NCI-H1417 (cell line): ENCODE measurements around the gene MMAB.

Experiments
- DNase-seq, 3 experiments: peaks; one replicate each; lab custom pipeline; 2025; lab: John Stamatoyannopoulos, UW

MMAB gene

DNA sequence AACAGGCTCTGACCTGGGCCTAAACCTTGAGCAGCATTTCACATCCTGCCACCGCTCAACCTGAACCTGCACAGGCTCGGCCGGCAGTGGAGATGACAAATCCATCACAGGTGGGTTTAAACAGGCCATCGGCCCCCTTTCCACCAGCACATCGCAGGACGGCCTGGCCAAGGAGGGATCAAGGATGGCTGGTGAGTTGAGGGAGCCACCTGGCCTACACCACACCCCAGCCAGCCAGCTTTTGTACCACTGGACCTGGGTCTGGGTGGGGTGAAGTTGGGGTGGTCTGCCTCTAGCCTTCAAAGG, 14.2 kb downstream of the MMAB start:
- DNase-seq, result no peak

DNA sequence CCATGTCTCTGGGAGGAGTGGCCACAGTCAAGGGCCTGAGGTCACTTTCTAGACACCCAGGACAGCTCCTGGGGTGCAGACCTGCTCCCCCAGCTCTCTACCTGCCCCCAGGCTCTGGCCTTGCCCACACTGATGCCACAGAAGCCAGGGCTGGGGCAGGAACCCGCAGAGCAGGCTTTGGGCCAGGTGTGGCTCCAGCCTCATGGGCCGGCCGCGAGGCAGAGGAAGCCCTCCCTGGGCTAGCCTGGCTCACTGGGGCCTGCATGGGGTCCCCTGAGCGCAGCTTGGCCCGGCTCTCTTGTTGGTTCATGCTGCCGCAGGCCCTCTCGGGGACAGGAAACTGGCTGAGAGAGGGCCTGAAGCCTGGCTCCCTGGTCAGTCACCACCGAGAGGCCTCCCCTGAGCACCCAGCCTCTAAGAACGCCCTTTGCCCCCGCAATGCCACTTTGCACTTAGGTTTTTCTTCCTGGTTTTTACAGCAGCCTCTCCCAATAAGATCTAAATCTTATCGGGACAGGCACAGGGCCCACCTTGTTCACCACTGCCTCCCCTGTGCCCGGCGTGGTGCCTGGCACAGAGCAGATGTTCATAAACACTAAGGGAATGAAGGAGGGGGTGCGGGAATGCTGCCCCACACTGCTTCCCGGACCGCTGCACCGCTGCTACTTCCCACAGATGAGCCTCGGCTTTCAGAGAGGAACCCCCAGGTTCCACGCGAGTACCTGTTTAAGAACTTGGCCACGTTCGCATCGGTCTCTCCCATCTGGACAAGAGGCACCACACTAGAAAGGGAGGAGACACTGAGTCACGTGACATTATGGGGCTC, 14.7 kb downstream of the MMAB start:
- DNase-seq, result no peak

DNA sequence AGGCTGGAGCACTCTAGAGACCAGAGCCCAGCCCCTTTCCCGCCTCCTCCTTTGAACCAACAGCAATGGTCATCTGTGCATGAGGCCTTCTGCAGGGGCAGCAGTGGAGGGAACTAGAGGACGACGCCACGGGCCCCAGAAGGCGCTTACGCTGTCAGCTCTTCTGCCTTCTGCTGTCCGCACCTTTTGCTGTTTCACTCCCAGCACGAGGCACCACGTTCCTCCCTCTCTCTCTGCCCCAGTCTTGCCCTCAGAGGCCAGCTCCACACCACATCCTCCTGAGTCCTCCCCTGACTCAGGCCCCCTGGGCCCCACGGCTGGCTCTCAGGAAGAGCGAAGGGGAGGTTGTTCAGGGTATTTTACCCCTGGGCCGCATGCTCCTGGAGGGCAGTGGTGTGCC, 15.5 kb downstream of the MMAB start:
- DNase-seq, result no peak

DNA sequence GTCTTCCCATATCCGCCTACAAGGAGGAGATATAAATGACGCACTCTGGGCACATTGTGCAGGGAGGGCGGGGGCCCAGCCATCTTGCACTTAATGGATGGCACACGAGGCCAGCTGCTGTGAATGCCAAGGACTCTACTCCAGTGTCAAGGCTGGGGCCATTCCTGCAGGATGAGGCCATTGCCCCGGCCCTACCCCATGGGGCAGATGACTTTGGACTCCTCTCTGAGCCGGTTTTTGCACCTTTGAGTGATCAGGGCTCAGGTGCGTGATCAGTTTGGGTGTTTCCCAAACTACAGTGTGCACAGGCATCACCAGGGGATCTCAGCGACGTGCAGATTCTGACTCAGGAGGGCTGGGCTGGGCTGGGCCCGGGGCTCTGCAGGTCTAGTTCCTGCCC, 16.1 kb downstream of the MMAB start:
- no peak for DNase-seq

DNA sequence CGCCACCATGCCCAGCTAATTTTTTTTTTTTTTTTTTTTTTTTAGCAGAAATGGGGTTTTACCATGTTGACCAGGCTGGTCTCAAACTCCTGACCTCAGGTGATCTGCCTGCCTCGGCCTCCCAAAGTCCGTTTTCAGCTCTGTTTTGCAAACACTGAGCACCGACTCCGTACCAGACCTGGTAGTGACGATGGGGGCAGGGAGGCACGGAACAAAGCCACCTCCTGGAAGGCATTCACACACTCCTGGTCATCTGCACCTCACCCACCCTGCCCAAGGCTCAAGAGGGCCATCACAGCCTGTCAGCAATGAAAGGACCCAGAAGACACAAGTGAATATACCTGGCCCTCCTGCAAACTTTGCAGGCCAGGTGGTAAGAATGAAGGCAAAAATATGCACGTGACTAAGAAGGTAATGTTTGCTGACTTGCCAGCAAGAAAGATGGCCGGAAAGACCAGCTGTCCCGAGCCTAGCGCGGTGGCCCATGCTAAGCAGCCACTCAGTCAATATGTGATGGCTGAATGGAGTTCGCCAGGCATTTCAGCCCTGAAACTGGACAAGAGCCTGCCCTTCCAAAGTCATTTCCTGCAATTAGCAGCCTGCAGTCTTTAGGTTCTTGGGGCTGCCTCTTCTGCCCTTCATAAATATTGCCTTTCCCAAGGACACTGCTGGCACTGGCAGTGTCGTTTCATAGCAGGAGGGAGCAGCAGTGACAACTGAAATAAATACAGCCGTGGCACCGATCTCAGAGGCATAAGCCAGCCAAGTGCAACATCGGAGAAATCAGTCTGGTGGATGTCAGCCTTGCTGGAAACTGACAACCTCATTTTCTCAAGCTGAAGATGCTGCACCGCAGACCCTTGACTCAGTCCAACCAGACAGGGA, 17.6 kb downstream of the MMAB start:
- DNase-seq, result no peak

DNA sequence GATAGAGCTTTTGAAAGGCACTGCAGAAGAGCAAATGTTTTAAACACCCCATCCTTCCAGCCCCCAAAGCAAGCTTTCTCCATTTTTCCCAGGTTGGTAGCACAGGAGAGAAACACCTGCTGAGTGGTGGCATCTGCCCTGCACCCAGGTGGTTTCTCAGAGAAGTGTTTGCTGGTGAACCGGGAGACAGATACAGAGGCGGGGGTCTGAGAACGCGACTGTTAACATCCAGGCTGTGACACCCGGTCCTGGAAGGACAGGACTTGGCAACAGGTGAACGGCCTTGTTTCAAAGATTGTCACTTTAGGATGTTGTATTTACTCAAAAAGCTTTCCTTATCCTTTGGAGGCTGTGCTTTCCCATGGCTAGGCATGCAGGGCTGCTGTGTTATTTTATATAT, 18.5 kb downstream of the MMAB start:
- peak in 1 of 3 experiments; percentile 52 for DNase-seq

DNA sequence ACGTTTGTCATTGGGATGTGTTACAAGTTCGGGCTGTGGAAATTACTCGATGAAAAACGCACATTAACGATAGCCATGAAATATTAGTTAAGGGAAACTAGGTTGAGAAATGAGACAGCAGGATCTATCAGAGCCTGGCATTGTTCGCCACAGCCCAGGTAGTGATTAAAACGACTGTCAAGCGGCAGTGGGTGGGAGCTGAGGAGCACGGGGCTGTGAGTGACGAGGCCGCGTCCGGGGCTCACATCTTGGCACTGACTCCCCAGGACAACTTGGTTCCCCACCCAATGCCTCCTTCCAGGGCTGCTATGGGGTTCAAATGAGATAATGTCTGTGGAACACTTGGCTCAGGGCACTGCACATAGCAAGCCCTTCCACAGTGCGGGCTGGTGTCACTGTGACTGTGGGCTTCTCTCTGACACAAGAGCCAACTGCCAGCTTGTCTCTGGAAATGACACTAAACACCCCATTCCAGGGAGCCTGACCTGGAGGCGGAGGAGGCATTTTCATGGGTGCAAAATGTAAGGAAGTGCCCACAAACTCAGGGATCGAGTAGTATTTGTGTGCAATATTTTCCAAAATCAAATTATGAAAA, 19.3 kb downstream of the MMAB start:
- peak in 1 of 3 experiments; percentile 50 for DNase-seq

DNA sequence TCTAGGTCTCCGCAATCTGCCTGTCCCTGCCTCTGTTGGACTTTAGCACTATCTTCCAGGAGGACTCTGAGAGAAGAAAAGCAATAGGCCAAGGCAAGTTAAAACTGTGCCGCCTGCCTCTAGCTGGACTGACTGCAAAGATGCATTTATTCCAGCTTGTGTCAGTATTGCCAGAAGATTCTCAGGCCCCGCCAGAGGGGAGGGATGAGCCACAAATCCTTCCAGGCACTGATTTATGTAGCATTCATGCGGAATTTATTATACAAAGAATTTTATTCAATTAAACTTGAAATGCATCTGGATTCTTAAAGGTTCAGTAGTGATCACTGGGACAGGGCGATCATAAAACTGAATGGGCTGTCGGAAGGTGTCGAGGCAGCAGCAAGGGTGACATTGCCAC, 19.8 kb downstream of the MMAB start:
- DNase-seq, result no peak

DNA sequence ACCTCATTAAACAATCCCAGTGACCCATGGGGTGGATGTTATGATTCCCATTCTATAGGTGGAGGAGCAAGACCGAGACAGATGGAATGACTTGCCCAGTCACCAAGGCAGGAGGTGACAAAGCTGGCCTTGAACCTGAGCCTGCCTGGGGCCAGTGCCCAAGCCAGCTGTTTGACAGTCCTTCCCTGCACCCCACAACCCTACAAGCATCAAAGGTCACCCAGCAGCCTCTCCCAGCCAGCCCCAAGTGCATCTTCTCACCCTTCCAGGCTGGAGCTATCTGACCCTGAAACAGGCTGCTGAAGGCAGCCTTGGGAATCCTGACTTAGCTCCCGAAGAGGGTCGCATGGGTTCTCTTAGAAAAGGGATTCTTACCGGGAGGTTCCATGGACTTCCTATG, 20.3 kb downstream of the MMAB start:
- DNase-seq, result no peak

DNA sequence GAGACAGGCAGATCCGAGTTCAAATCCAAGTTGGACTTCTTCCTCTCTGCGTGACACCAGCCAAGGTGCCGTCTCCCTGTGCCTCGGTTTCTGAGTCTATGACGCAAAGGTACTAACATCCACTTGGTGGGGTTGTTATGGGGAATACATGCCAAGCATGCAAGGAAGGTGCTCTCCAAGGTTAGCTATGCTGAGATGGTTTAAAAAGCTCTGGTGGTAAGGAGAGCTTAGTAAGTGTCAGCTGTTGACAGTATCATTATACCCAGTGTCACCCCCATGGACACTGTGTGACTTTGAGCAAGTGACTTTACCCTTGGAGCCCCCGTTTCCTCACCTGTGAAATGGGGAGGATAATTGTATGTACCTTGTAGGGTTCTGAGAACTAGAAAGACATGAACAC, 22.2 kb downstream of the MMAB start:
- no peak for DNase-seq

DNA sequence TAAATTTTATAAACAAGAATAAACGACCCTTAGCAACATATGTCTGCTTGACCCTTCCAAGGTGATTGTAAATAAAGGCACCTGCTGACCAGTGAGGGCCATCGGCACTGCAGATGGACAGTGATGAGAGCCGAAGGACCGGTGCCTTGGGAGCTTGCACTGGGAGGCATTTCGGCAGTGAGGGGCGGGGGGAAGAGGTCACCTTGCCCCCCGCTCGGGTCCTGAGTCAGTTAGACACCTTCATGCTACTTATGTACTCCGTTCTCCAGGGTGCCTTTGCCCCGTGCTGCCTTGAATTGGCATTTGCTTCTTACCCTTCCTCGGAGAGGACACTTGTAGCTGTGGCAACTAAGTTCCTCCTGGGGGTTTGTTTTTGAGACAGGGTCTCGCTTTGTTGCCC, 23.0 kb downstream of the MMAB start:
- peak in 1 of 3 experiments; percentile 56 for DNase-seq

DNA sequence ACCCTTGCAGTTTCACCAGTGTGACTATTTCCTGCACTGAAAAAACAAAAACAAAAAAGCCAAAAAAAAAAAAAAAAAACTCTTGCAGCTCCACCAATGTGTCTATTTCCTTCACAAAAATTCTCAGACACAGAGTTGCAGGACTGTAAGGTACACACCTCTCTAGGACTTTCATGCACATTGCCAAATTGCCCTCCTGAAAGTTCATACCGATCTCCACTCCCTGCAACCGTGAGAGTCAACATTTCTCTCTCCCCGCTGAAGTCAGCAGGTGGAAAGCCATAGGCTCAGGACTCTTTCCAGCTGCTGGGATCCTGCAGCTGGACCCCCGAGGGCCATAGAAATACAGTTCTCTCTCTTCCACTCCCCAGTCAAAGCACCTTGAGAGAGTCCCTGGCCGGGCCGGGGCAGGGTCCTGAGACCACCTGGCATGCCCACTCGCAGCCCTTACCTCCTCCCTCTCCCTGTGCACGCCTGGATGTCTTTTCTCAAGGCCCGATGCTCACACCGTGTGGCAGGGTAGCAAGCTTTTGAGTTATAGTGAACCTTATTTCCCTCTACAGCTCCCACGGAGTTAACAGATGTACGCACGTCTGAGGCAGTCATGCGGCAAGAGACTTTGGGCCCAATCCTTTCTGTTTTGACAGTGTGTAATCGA, 23.6 kb downstream of the MMAB start:
- DNase-seq, result peak in 2 of 3 experiments; percentile 49 to 66

DNA sequence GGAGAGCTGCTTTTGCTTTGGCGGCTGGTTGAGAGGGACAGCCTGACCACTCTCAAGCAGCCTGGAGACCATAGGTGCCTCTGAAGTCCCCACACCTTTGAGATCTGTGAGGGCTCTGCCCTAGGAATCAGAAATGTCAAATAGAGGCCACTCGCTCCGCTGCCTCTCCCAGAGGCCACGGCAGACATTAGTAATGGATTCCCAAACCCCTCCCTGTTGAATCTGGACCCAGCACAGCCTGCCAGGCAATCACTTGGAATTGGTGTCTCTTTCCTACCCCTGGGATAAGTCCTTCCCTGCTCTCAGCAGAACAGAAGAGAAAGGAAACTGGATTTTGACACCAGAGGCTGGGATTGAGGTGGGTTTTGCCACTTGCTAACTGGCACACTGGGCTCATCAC, 25.0 kb downstream of the MMAB start:
- no peak for DNase-seq

DNA sequence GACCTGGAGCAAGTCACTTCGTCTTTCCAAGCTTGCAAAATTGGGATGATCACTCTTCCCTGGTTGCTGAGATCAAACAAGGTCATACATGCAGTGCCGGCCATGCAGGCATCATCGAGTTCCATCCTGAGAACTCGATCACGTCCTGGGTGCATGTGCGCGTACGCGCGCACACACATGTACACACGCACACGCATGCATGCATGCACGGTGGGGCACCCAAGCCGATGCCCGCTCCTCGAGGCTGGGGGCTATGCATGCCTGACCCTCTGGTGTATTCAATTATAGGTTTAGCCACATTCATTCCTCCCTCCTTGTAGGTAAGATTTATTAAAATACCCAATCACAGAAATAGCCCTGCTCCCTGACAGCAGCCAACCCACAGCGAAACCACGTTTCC, 26.0 kb downstream of the MMAB start:
- DNase-seq, result no peak

DNA sequence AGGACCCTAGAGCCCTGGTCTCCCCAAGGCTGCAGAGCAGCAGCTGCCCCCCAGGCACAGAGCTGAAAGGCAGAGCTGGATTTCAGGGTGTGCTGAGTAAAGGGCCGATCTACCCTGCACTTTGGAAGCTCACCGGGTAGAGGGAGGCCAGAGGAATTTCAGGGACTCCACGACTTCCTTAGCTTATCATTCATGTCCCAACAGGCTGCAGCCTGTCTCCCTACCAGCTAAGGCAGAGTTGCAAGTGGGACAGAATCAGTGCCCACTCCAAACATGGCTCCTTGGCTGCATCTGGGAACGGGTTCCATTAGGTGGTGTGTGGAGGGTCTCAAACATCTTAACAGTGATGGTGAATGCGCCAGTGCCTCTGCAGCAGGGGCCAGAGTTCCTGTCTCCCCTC, 27.5 kb downstream of the MMAB start:
- no peak for DNase-seq

DNA sequence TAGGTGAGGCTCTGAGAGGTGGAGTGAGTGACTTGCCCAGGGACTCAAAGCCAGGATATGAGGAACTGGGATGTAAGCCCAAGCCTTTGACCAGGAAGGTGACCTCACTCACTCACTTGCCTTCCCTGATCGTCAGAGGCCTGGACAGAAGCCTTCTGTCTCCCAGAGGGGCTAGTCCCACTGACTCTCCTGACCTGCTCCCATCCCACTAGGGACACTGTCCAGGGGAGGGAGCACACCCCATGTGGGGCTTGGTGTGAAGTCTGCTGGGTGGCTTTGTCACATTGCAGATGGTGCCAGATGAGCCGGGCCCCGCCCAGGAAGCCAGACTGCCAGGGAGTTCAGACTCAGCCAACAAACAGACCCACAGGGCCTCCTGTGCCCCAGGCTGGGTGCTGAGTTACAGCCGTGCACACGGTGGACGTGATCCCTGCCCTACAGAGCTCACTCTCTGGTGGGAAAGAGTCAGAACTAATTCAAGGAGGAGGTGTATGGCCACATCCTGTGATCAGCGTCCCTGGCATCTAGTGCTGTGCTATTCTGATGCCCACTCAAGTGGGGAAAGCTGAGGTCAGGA, 28.3 kb downstream of the MMAB start:
- no peak for DNase-seq

DNA sequence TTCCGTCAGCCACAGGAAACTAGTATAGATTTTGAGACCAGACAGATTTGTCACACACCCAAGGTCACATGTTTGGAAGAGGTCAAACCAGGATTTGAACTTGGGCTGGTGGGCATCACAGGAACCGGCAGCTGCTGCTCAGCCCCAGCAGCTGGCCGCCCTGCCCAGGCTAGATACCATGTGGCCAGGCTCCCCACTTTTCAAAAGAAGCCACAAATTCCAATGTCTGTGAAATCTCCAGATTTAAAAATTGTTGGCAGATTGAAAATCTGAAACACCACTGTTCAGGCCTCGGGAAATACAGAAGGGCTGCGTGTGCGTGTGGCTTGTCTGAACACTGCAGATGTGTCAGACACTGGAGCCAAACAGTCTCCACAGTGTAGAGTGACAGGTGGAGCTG, 30.4 kb downstream of the MMAB start:
- no peak for DNase-seq

DNA sequence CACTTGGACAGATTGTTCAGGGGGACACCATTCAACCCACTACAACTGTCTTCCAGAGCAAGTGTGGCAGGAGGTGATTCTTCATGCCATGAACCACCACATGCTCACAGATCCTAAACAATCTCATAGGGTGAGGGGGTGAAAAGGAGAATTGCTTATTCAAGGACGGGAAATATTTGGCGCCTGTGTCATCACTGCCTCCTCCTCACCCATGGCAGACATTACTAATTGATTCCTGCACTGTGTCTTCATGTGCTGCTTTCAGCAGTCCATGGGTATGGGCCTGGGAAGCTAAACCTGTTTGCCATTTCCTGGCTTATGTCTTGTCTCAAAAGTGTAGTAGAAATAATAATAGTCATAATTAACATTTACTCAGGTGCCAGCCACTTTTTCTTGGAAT, 31.3 kb downstream of the MMAB start:
- DNase-seq, result no peak

DNA sequence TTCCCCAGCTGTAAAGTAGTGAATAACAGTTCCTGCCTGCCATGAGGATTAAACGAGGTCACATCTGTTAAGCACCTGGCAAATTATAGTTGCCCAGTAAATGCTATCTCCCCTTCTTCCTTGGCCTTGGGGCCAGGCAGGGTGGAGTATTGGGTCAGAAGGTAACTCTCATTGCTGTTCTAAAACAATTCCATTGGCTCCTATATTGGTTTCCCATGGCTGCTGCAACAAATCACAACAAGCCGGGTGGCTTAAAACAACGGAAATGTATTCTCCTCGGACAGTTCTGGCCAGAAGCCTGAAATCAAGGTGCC, 31.9 kb downstream of the MMAB start:
- no peak for DNase-seq

DNA sequence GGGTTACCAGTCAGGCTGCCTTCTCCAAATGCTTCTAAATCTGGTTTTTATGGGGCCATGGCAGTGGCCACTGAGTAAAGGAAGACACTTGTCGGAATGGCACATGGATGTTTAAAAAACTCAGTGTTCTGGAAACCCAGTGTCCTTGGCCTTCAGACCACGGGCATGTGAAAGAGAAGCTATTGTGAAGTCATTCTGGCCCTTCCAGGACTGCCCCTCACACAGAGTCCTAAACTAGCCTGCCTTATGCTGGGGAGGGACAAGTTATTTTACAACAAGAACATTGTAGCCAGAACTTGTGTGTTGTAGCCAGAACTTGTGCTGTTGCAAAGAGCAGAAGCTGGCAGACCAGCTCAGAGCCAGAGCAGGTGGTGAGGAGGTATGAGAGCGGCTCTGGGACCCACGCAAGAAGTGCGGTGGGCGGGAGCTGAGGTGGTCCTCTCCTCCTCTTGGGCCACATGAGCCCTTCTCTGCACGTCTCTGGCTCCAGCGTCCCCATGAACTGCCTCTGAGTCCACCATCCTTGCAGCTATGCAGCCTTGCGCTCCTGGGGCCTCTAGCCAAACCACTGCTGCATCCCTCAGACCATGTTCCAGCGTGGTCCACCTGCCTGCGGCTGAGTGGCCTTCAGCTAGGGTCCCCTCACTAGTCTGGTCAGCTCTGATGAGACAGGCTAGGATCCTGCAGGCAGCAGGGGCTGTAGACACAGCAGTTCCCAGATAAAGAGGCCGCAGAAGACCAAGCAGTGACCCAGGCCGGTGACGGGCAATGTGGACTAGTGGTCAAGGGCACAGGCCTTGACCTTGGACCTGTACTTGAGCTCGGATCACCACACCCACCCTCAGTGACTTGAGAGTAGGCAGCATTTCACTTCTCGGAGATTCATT, 32.5 kb downstream of the MMAB start:
- no peak for DNase-seq

DNA sequence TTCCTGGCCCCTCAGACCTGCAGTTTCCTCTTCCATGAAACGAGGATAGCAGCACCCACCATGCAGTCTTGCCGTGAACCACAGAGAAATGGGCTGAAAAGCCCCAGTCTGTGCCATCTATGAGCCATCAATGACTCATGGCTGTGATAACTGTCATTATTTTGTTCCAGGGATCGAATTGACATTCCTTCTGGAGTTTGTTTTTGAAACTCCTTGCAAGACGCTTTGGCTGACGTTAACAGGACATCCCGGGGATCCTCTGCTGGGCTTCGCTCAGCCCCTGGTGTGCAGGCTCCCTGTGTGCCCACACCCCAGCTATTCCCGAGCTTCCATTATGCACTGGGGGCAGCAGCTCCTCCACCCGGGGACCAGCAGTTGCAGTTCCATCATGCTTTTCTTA, 33.8 kb downstream of the MMAB start:
- DNase-seq, result no peak
